HAP-1 (cell line): ENCODE measurements around the gene RND1.
A peak's percentile ranks its signal among the peaks of the same experiment; 100 is the strongest.

Experiments used
- DNase-seq, 2 experiments: peaks; one replicate each; pipeline ENCODE4 v3.0.0-alpha.2; 2016 to 2020; ENCODE audit warnings: low spot score in 2 of 2
- H3K27me3 ChIP-seq: fragments of 250-450 bp; sonication (Bioruptor Pico); 2 replicates; pipeline ENCODE4 v1.5.1; 2020; ENCODE audit warnings: low read depth, mild to moderate bottlenecking, moderate library complexity
- H3K36me3 ChIP-seq: fragments of 250-450 bp; sonication (Bioruptor Pico); replicated peaks from 2 replicates; pipeline ENCODE4 v1.5.1; 2020; ENCODE audit warnings: mild to moderate bottlenecking
- H3K4me1 ChIP-seq: fragments of 250-450 bp; sonication (Bioruptor Pico); 2 replicates; pipeline ENCODE4 v1.5.1; 2020; ENCODE audit warnings: mild to moderate bottlenecking
- H3K4me3 ChIP-seq: fragments of 250-450 bp; sonication (Bioruptor Pico); 2 replicates; pipeline ENCODE4 v1.5.1; 2020; ENCODE audit warnings: mild to moderate bottlenecking, moderate library complexity
- H3K9me3 ChIP-seq: fragments of 250-450 bp; sonication (Bioruptor Pico); 2 replicates; pipeline ENCODE4 v1.5.1; 2020; ENCODE audit warnings: mild to moderate bottlenecking, moderate library complexity
- in situ Hi-C: fragments of 300-500 bp; cut with MboI; formaldehyde crosslinking; loops from 3 replicates; pipeline ENCODE4 v1.14.3; 2020; ENCODE audit warnings: low sequenced_read_pairs, inconsistent platforms, mixed read lengths

RND1 gene

GRCh38 chr12:48828841-48829575 lies 36.7 kb downstream of the RND1 start:
- in situ Hi-C loops = no loop called here
- H3K27me3 ChIP-seq = no peaks in the 10 kb centered on the region
- no peak overlapping the region for H3K4me3 ChIP-seq
- no peaks in the 10 kb centered on the region for H3K4me1 ChIP-seq
- no peaks in the 10 kb centered on the region; the same call in 1 of the 2 replicates for H3K9me3 ChIP-seq
- peaks cover 82% of the 10 kb centered on the region for H3K36me3 ChIP-seq
- DNase-seq = no peak

GRCh38 chr12:48828293-48828692 lies 37.4 kb downstream of the RND1 start:
- Histone ChIP-seq H3K9me3 (no peaks in the 10 kb centered on the region), H3K4me1 (no peaks in the 10 kb centered on the region), H3K27me3 (no peaks in the 10 kb centered on the region), H3K36me3 (peaks cover 75% of the 10 kb centered on the region), H3K4me3 (no peak overlapping the region)
- in situ Hi-C loops = no loop called here
- DNase-seq = no peak

GRCh38 chr12:48827513-48828096 lies 38.1 kb downstream of the RND1 start:
- no peaks in the 10 kb centered on the region for H3K27me3 ChIP-seq
- in situ Hi-C loops = no loop called here
- H3K9me3 ChIP-seq = no peaks in the 10 kb centered on the region
- no peak for DNase-seq
- no peak overlapping the region for H3K4me3 ChIP-seq
- H3K4me1 ChIP-seq = no peaks in the 10 kb centered on the region
- H3K36me3 ChIP-seq = peaks cover 68% of the 10 kb centered on the region

- no peak overlapping the region for H3K4me3 ChIP-seq
- DNase-seq = no peak
- in situ Hi-C loops = no loop called here
- H3K9me3 ChIP-seq = no peaks in the 10 kb centered on the region
- peaks cover 62% of the 10 kb centered on the region for H3K36me3 ChIP-seq
- H3K4me1 ChIP-seq = no peaks in the 10 kb centered on the region
- no peaks in the 10 kb centered on the region for H3K27me3 ChIP-seq
Measured at GRCh38 chr12:48827026-48827425, 38.6 kb downstream of the RND1 start.

GRCh38 chr12:48826209-48826855 lies 39.3 kb downstream of the RND1 start:
- DNase-seq = no peak
- no peaks in the 10 kb centered on the region for H3K27me3 ChIP-seq
- H3K4me3 ChIP-seq = no peak overlapping the region
- peaks cover 55% of the 10 kb centered on the region for H3K36me3 ChIP-seq
- H3K9me3 ChIP-seq = no peaks in the 10 kb centered on the region
- no peaks in the 10 kb centered on the region for H3K4me1 ChIP-seq
- in situ Hi-C loops = no loop called here

GRCh38 chr12:48824905-48825304 lies 40.8 kb downstream of the RND1 start:
- Histone ChIP-seq H3K4me1 (no peaks in the 10 kb centered on the region), H3K4me3 (no peak overlapping the region), H3K9me3 (no peaks in the 10 kb centered on the region), H3K27me3 (no peaks in the 10 kb centered on the region), H3K36me3 (peaks cover 42% of the 10 kb centered on the region)
- DNase-seq = no peak
- in situ Hi-C loops = no loop called here

GRCh38 chr12:48824112-48824511 lies 41.6 kb downstream of the RND1 start:
- Histone ChIP-seq H3K36me3 (peaks cover 34% of the 10 kb centered on the region), H3K27me3 (no peaks in the 10 kb centered on the region), H3K4me1 (0 out of 2 replicates have a peak, but pooled peaks cover under 1% of the 10 kb centered on the region), H3K4me3 (no peak overlapping the region), H3K9me3 (no peaks in the 10 kb centered on the region)
- no peak for DNase-seq
- in situ Hi-C loops = no loop called here

- in situ Hi-C loops = no loop called here
- Histone ChIP-seq H3K9me3 (no peaks in the 10 kb centered on the region), H3K4me1 (0 out of 2 replicates have a peak, but pooled peaks cover 3% of the 10 kb centered on the region), H3K36me3 (peaks cover 26% of the 10 kb centered on the region), H3K4me3 (no peak overlapping the region), H3K27me3 (no peaks in the 10 kb centered on the region)
- no peak for DNase-seq
Measured at GRCh38 chr12:48823281-48823680, 42.4 kb downstream of the RND1 start.

GRCh38 chr12:48822711-48823110 lies 43.0 kb downstream of the RND1 start:
- in situ Hi-C loops = no loop called here
- Histone ChIP-seq H3K27me3 (no peaks in the 10 kb centered on the region), H3K36me3 (peaks cover 20% of the 10 kb centered on the region), H3K4me3 (no peak overlapping the region), H3K9me3 (no peaks in the 10 kb centered on the region), H3K4me1 (0 out of 2 replicates have a peak, but pooled peaks cover 3% of the 10 kb centered on the region)
- DNase-seq = no peak

GRCh38 chr12:48822139-48822538 lies 43.5 kb downstream of the RND1 start:
- H3K27me3 ChIP-seq = no peaks in the 10 kb centered on the region
- peaks cover 3% of the 10 kb centered on the region; the same call in 1 of the 2 replicates for H3K4me1 ChIP-seq
- no peak overlapping the region for H3K4me3 ChIP-seq
- no peak for DNase-seq
- in situ Hi-C loops = no loop called here
- H3K9me3 ChIP-seq = no peaks in the 10 kb centered on the region
- H3K36me3 ChIP-seq = peaks cover 16% of the 10 kb centered on the region

GRCh38 chr12:48819986-48820725 lies 45.5 kb downstream of the RND1 start:
- H3K36me3 ChIP-seq = 0 out of 2 replicates have a peak, but pooled peaks cover 3% of the 10 kb centered on the region
- H3K4me1 ChIP-seq = peaks cover 7% of the 10 kb centered on the region
- H3K4me3 ChIP-seq = no peak overlapping the region
- H3K9me3 ChIP-seq = no peaks in the 10 kb centered on the region
- DNase-seq = no peak
- no peaks in the 10 kb centered on the region for H3K27me3 ChIP-seq
- in situ Hi-C loops = no loop called here

- H3K9me3 ChIP-seq = no peaks in the 10 kb centered on the region
- no peak for DNase-seq
- H3K36me3 ChIP-seq = 0 out of 2 replicates have a peak, but pooled peaks cover under 1% of the 10 kb centered on the region
- no peaks in the 10 kb centered on the region for H3K27me3 ChIP-seq
- in situ Hi-C loops = no loop called here
- peak overlapping the region; percentile 64 for H3K4me3 ChIP-seq
- peaks cover 11% of the 10 kb centered on the region for H3K4me1 ChIP-seq
Measured at GRCh38 chr12:48818831-48819590, 46.7 kb downstream of the RND1 start.
